H9 (cell line): ENCODE results near the gene UGT3A1. TPM values are rescaled to one million over a fixed set of nuclear protein-coding genes. Genes with fewer than 3 reads are reported as not detected.
"Not testable (repeated sequence)": the region's sequence is repeated elsewhere in the genome, so short reads cannot be mapped to it uniquely, and the experiment has no call there.

Source experiments
- DNase-seq: peaks from one replicate; pipeline ENCODE4 v3.0.0-alpha.2; 2017
- H2AFZ ChIP-seq: one replicate; pipeline ENCODE4 v1.6.1; 2013; ENCODE audit warnings: mild to moderate bottlenecking, low read length, control low read depth, moderate library complexity
- H2AK5ac ChIP-seq: 2 replicates; pipeline ENCODE4 v1.6.1; 2013; ENCODE audit warnings: low read length, control low read depth, mixed read lengths; ENCODE audit not compliant: insufficient read length
- H2BK120ac ChIP-seq: one replicate; pipeline ENCODE4 v1.6.1; 2013; ENCODE audit warnings: low read depth, mild to moderate bottlenecking, low read length, control low read depth, inconsistent platforms; ENCODE audit not compliant: poor library complexity, severe bottlenecking
- H2BK12ac ChIP-seq: 2 replicates; pipeline ENCODE4 v1.6.1; 2013; ENCODE audit warnings: low read length, control low read depth, mixed read lengths, low read depth; ENCODE audit not compliant: insufficient read length
- H2BK15ac ChIP-seq: 2 replicates; pipeline ENCODE4 v1.6.1; 2013; ENCODE audit warnings: low read depth, low read length, control low read depth
- H2BK20ac ChIP-seq: one replicate; pipeline ENCODE4 v1.6.1; 2013; ENCODE audit warnings: low read depth, mild to moderate bottlenecking, low read length, control low read depth, inconsistent platforms; ENCODE audit not compliant: poor library complexity, severe bottlenecking
- H2BK5ac ChIP-seq: 2 replicates; pipeline ENCODE4 v1.6.1; 2013; ENCODE audit warnings: low read length, control low read depth, mixed read lengths; ENCODE audit not compliant: insufficient read length
- H3K14ac ChIP-seq: 2 replicates; pipeline ENCODE4 v1.6.1; 2013; ENCODE audit warnings: low read length, control low read depth; ENCODE audit not compliant: insufficient read depth
- H3K18ac ChIP-seq: 2 replicates; pipeline ENCODE4 v1.6.1; 2013; ENCODE audit warnings: low read depth, mild to moderate bottlenecking, mixed read lengths, low read length, control low read depth; ENCODE audit not compliant: insufficient read length
- H3K23ac ChIP-seq: 2 replicates; pipeline ENCODE4 v1.6.1; 2013; ENCODE audit warnings: low read length, control low read depth, mixed read lengths, low read depth; ENCODE audit not compliant: insufficient read length
- H3K23me2 ChIP-seq: 2 replicates; pipeline ENCODE4 v1.6.1; 2013; ENCODE audit warnings: low read depth, mild to moderate bottlenecking, mixed read lengths, low read length, control low read depth; ENCODE audit not compliant: insufficient read length, poor library complexity, severe bottlenecking
- H3K27ac ChIP-seq: 2 replicates; pipeline ENCODE4 v1.5.1; 2013; ENCODE audit warnings: low read length, control low read depth, mixed read lengths, low read depth; ENCODE audit not compliant: insufficient read length
- H3K27me3 ChIP-seq: 2 replicates; pipeline ENCODE4 v1.6.1; 2013; ENCODE audit warnings: low read length, control low read depth, inconsistent platforms; ENCODE audit not compliant: insufficient read depth
- H3K4ac ChIP-seq: 2 replicates; pipeline ENCODE4 v1.6.1; 2013; ENCODE audit warnings: low read depth, mild to moderate bottlenecking, control low read depth, inconsistent platforms, low read length, moderate library complexity
- H3K4me1 ChIP-seq: 2 replicates; pipeline ENCODE4 v1.6.1; 2013; ENCODE audit warnings: low read length, control low read depth, inconsistent platforms; ENCODE audit not compliant: insufficient read depth
- H3K4me2 ChIP-seq: 2 replicates; pipeline ENCODE4 v1.6.1; 2013; ENCODE audit warnings: low read length, control low read depth, mixed read lengths; ENCODE audit not compliant: insufficient read length, insufficient read depth
- H3K56ac ChIP-seq: 2 replicates; pipeline ENCODE4 v1.6.1; 2013; ENCODE audit warnings: low read depth, mild to moderate bottlenecking, mixed read lengths, low read length, control low read depth; ENCODE audit not compliant: insufficient read length
- H3K79me1 ChIP-seq: 2 replicates; pipeline ENCODE4 v1.6.1; 2013; ENCODE audit warnings: low read depth, mild to moderate bottlenecking, moderate library complexity, low read length, control low read depth, inconsistent platforms; ENCODE audit not compliant: insufficient read depth, poor library complexity, severe bottlenecking
- H3K79me2 ChIP-seq: 2 replicates; pipeline ENCODE4 v1.6.1; 2013; ENCODE audit warnings: low read length, control low read depth, inconsistent platforms; ENCODE audit not compliant: insufficient read depth
- H3K9ac ChIP-seq: 2 replicates; pipeline ENCODE4 v1.6.1; 2013; ENCODE audit warnings: low read length, control low read depth, mixed read lengths; ENCODE audit not compliant: insufficient read length; ENCODE audit errors: extremely low read depth
- H3K9me3 ChIP-seq: one replicate; pipeline ENCODE4 v1.6.1; 2013; ENCODE audit warnings: low read depth, low read length, inconsistent platforms; ENCODE audit not compliant: control insufficient read depth
- H3T11ph ChIP-seq: one replicate; pipeline ENCODE4 v1.6.1; 2013; ENCODE audit warnings: mild to moderate bottlenecking, low read length, control low read depth, inconsistent platforms
- H4K20me1 ChIP-seq: one replicate; pipeline ENCODE4 v1.6.1; 2013; ENCODE audit not compliant: control insufficient read depth, insufficient read length, insufficient read depth
- H4K5ac ChIP-seq: 2 replicates; pipeline ENCODE4 v1.6.1; 2013; ENCODE audit warnings: low read depth, mild to moderate bottlenecking, mixed read lengths, low read length, control low read depth; ENCODE audit not compliant: insufficient read length
- H4K8ac ChIP-seq: replicated peaks from 2 replicates; pipeline ENCODE4 v1.6.1; 2013; ENCODE audit warnings: low read length, control low read depth, mixed read lengths, low read depth; ENCODE audit not compliant: insufficient read length
- H4K91ac ChIP-seq: 2 replicates; pipeline ENCODE4 v1.6.1; 2013; ENCODE audit warnings: low read depth, mild to moderate bottlenecking, moderate library complexity, mixed read lengths, low read length, control low read depth; ENCODE audit not compliant: insufficient read length
- H3K27ac Mint-ChIP-seq, 3 experiments: 2 replicates in 2 of 3; 3 replicates in 1 of 3; pipeline ENCODE4 v1.8.0; 2020 to 2021; ENCODE audit warnings: mixed read lengths in 3 of 3, mild to moderate bottlenecking in 1 of 3, moderate library complexity in 1 of 3
- H3K27me3 Mint-ChIP-seq: 2 replicates; pipeline ENCODE4 v1.8.0; 2021; ENCODE audit warnings: low read depth, mild to moderate bottlenecking, moderate library complexity, mixed read lengths
- H3K36me3 Mint-ChIP-seq, 3 experiments: 2 replicates in 2 of 3; 3 replicates in 1 of 3; pipeline ENCODE4 v1.8.0; 2020 to 2021; ENCODE audit warnings: low read depth in 3 of 3, mixed read lengths in 3 of 3; ENCODE audit not compliant: insufficient read depth in 1 of 3
- H3K4me1 Mint-ChIP-seq, 2 experiments: 2 replicates each; pipeline ENCODE4 v1.8.0; 2020; ENCODE audit warnings: mixed read lengths in 2 of 2
- H3K4me3 Mint-ChIP-seq, 2 experiments: 2 replicates in 1 of 2; 3 replicates in 1 of 2; pipeline ENCODE4 v1.8.0; 2020 to 2021; ENCODE audit warnings: mild to moderate bottlenecking in 2 of 2, mixed read lengths in 2 of 2, moderate library complexity in 1 of 2
- H3K9me3 Mint-ChIP-seq, 2 experiments: 2 replicates in 1 of 2; 3 replicates in 1 of 2; pipeline ENCODE4 v1.8.0; 2020; ENCODE audit warnings: mild to moderate bottlenecking in 2 of 2, mixed read lengths in 2 of 2, moderate library complexity in 1 of 2
- WGBS: extraction: QIAGEN DNeasy Blood & Tissue Kit; methylation state at CpG from one replicate; pipeline ENCODE4 v1.1.7; 2013; ENCODE audit warnings: missing lambda C conversion rate, low lambda C conversion rate, mixed read lengths; ENCODE audit not compliant: insufficient read length; ENCODE audit errors: extremely low coverage; 5-methylcytosine and 5-hydroxymethylcytosine counted together
- total RNA-seq: library from RNA; stranded (reverse); gene quantifications from 2 replicates; pipeline ENCODE4 v1.2.1, GENCODE V29; 2021

The UGT3A1 gene
- total RNA-seq, 1 experiment from 2014 or later: 1.8 TPM

- WGBS: no CpG with 5 or more reads among the region's 5 CpGs
- H3K27me3 Mint-ChIP-seq, H3K4ac ChIP-seq, H3K4me1 Mint-ChIP-seq, DNase-seq, H3K23me2 ChIP-seq, H4K20me1 ChIP-seq, H3K4me1 ChIP-seq, H3T11ph ChIP-seq, H2BK12ac ChIP-seq, H3K27me3 ChIP-seq, H2BK5ac ChIP-seq, H3K4me2 ChIP-seq, H3K18ac ChIP-seq, H3K56ac ChIP-seq, H2AK5ac ChIP-seq, H2BK120ac ChIP-seq, H3K79me2 ChIP-seq, H3K27ac ChIP-seq, H3K14ac ChIP-seq, H4K8ac ChIP-seq, H2AFZ ChIP-seq, H3K27ac Mint-ChIP-seq, H4K91ac ChIP-seq, H3K79me1 ChIP-seq, H3K23ac ChIP-seq, H3K9ac ChIP-seq, H2BK20ac ChIP-seq, H3K4me3 Mint-ChIP-seq, H2BK15ac ChIP-seq, H4K5ac ChIP-seq: not testable (repeated sequence)
- H3K36me3 Mint-ChIP-seq: peaks cover 3 to 15% (median 9%) of the 10 kb centered on the region in 3 experiments; a peak in 4 of 7 replicates
- peaks cover 12% of the 10 kb centered on the region for H3K9me3 ChIP-seq
- peaks cover 51 to 54% of the 10 kb centered on the region in 2 experiments for H3K9me3 Mint-ChIP-seq
These were observed 28.4 kb upstream of the UGT3A1 start for GRCh38 chr5:36019584-36019983.
